ENCODE data around the gene BTBD9. TPM values are rescaled to one million over a fixed set of nuclear protein-coding genes. Genes with fewer than 3 reads are reported as not detected.

BTBD9 gene
- total RNA-seq, 6 experiments from 2014 or later, result 4.5 to 7.5 (median 5.7) TPM

DNA sequence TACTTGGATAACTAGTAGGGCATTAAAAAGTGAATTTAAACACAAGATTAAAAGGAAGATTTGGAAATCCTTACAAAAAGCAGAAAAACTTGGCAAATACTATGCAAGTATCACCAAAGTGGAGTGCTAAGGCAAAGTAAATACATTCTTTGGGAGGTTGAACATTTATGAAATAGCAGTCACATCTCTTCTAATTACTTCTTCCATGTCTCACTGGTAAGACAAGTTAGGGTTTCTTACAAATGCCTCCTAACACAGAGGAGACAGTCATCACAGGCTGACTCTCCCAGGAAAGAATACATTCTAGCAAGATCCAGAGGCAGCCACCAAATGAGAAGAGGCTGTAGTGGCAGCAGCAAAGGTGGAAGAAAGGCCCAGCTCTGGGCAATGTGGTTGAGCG lies 298.2 kb downstream of the BTBD9 start:
- WGBS (ENCODE audit: insufficient coverage, low coverage, low lambda C conversion rate, missing lambda C conversion rate), result 100% methylated on average over 1 of the region's 1 CpG
- no peak overlapping the region for H3K4me3 ChIP-seq
- H3K27me3 ChIP-seq, result no peaks in the 10 kb centered on the region
- H3K36me3 ChIP-seq, result no peaks in the 10 kb centered on the region
- intact Hi-C loops (cut with DNase I), result no loop called here
- no peak overlapping the region for H3K27ac ChIP-seq
- no peaks in the 10 kb centered on the region for H3K4me1 ChIP-seq
- ATAC-seq (no peak), DNase-seq (no peak)
- no peaks in the 10 kb centered on the region for H3K9me3 ChIP-seq
- TF ChIP-seq POLR2A (IDR thresholded peaks at IDR 0.05), result no peak
- TF ChIP-seq, protein P1, sequence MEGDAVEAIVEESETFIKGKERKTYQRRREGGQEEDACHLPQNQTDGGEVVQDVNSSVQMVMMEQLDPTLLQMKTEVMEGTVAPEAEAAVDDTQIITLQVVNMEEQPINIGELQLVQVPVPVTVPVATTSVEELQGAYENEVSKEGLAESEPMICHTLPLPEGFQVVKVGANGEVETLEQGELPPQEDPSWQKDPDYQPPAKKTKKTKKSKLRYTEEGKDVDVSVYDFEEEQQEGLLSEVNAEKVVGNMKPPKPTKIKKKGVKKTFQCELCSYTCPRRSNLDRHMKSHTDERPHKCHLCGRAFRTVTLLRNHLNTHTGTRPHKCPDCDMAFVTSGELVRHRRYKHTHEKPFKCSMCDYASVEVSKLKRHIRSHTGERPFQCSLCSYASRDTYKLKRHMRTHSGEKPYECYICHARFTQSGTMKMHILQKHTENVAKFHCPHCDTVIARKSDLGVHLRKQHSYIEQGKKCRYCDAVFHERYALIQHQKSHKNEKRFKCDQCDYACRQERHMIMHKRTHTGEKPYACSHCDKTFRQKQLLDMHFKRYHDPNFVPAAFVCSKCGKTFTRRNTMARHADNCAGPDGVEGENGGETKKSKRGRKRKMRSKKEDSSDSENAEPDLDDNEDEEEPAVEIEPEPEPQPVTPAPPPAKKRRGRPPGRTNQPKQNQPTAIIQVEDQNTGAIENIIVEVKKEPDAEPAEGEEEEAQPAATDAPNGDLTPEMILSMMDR (IDR thresholded peaks at IDR 0.05), result no peak

DNA sequence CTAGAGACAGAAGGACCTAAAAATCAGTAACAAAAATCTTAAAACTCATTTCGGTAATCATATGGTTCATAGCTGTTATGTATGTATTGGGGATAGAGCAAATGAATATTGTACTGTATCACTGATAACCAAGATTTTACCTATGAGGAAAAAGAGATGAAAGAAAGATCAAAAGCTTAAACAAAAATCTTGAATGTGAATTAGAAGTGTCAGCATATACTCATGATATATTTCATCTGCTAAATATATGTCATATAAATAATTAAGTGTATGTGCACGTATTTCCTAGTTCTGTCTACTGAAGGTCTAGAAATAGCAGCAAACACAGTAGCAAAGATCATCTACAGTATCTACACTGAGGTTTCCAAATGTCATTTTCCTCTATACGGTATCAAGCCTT lies 299.8 kb downstream of the BTBD9 start:
- WGBS (ENCODE audit: insufficient coverage, low coverage, low lambda C conversion rate, missing lambda C conversion rate), result 73% methylated on average over 3 of the region's 3 CpGs

DNA sequence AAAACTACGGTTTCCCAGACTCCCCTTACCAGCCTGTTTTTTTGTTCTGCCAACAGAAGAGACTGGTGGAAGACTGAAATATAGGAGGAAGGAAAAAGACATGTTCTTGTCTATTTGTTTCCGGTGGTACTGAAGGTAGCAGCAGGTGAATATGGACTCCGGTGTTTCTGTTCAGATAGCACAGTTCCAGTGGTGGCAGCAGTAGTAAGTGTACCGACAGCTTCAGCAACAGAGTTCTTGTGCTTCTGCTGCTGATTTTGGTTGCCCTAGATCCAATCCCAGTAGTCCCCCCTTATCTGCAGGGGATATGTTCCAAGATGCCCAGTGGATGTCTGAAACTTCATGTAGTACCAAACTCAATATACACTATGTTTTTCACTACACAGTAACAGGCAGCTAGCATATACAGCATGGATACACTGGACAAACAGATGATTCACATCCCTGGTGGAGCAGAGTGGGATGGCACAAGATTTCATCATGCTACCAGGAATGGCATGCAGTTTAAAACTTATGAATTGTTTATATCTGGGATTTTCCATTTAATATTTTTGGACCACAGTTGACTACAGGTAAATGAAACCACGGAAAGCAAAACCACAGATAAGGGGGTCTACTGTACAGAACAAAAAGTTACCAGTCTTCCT lies 301.8 kb downstream of the BTBD9 start:
- Histone ChIP-seq H3K36me3 (no peaks in the 10 kb centered on the region), H3K4me1 (no peaks in the 10 kb centered on the region), H3K27me3 (no peaks in the 10 kb centered on the region), H3K4me3 (no peak overlapping the region), H3K9me3 (no peaks in the 10 kb centered on the region), H3K27ac (no peak overlapping the region)
- TF ChIP-seq POLR2A (IDR thresholded peaks at IDR 0.05), result no peak
- TF ChIP-seq, protein P1 (IDR thresholded peaks at IDR 0.05), result no peak
- no peak for DNase-seq
- WGBS (ENCODE audit: insufficient coverage, low coverage, low lambda C conversion rate, missing lambda C conversion rate), result 86% methylated on average over 3 of the region's 5 CpGs
- intact Hi-C loops (cut with DNase I), result no loop called here
- peak in 1 of 4 donors; percentile 57 for ATAC-seq

More for the DNA sequence above, 299.8 kb downstream of the BTBD9 start:
- no peaks in the 10 kb centered on the region for H3K36me3 ChIP-seq
- H3K4me3 ChIP-seq, result no peak overlapping the region
- no peaks in the 10 kb centered on the region for H3K9me3 ChIP-seq
- H3K27ac ChIP-seq, result no peak overlapping the region
- ATAC-seq, result peak in 1 of 4 donors; percentile 70
- H3K4me1 ChIP-seq, result no peaks in the 10 kb centered on the region
- no peaks in the 10 kb centered on the region for H3K27me3 ChIP-seq
- TF ChIP-seq, protein P1 (IDR thresholded peaks at IDR 0.05), result no peak
- TF ChIP-seq POLR2A (IDR thresholded peaks at IDR 0.05), result no peak
- intact Hi-C loops (cut with DNase I), result no loop called here
- no peak for DNase-seq

DNA sequence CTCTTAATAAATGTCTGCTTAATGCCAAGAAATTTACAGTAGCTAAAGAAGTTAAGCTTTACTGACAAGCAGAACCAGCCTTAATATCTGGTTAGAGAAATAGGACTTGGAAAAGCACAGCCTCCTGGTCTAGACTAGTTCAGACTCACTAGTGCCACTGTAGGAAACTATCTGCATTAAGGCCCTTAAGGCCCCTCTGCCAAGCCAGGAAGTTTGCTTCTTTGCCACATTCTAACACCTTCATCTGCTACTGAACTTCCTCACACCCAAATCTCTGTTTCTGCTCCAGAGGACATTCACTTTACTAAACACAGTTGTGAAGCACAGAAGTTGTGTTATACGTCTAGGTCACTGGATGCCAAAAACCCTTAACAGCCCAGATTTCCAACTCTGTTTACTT lies 302.8 kb downstream of the BTBD9 start:
- DNase-seq (no peak), ATAC-seq (no peak)
- TF ChIP-seq POLR2A (IDR thresholded peaks at IDR 0.05), result no peak
- TF ChIP-seq, protein P1 (IDR thresholded peaks at IDR 0.05), result no peak
- Histone ChIP-seq H3K9me3 (no peaks in the 10 kb centered on the region), H3K4me1 (no peaks in the 10 kb centered on the region), H3K4me3 (no peak overlapping the region), H3K36me3 (no peaks in the 10 kb centered on the region), H3K27me3 (no peaks in the 10 kb centered on the region), H3K27ac (no peak overlapping the region)
- 86% methylated on average over 1 of the region's 1 CpG for WGBS (ENCODE audit: insufficient coverage, low coverage, low lambda C conversion rate, missing lambda C conversion rate)
- intact Hi-C loops (cut with DNase I), result no loop called here
